ENCODE measurements around the gene RAI1.
A peak's percentile ranks its signal among the peaks of the same experiment; 100 is the strongest.

The RAI1 gene

DNA sequence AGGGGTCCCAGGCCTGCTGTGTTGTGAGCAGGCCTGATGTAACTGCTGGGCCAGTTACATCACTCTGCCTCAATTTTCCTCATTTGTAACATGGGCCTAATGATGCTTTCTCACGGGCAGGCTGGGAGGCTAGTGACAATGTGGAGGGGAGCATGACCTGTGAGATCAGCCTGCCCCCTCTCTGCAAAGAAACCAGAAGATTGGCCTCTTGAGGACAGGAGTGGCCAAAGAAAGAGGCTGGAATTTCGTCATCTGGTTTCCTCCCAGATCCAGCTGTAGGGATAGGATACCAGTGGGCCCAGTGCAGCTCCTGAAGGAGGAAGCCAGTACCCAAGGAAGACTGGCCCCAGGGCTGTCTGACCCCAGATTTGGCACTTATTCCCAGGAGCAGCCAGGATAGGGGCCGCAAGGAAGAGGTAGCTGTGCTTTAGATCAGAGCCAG, 156.1 kb downstream of the RAI1 start:
- DNase-seq = no peak

- no peak for DNase-seq
These were observed 157.0 kb downstream of the RAI1 start for GRCh38 chr17:17837966-17838962.

- DNase-seq = peak; percentile 55
These were observed 158.8 kb downstream of the RAI1 start for GRCh38 chr17:17839791-17840707.

- DNase-seq = no peak
These were observed 159.7 kb downstream of the RAI1 start for GRCh38 chr17:17840751-17841591.

GRCh38 chr17:17841601-17842025, 160.4 kb downstream of the RAI1 start:
- DNase-seq = peak; percentile 28

- no peak for DNase-seq
These were observed 161.0 kb downstream of the RAI1 start for GRCh38 chr17:17842111-17842876.

GRCh38 chr17:17843096-17843495, 161.8 kb downstream of the RAI1 start:
- DNase-seq = no peak

- no peak for DNase-seq
These were observed 162.8 kb downstream of the RAI1 start for GRCh38 chr17:17844079-17844478.

- DNase-seq = no peak
These were observed 163.2 kb downstream of the RAI1 start for GRCh38 chr17:17844500-17844899.

- DNase-seq = no peak
These were observed 164.0 kb downstream of the RAI1 start for GRCh38 chr17:17845046-17845775.

- no peak for DNase-seq
These were observed 164.7 kb downstream of the RAI1 start for GRCh38 chr17:17846003-17846402.

DNA sequence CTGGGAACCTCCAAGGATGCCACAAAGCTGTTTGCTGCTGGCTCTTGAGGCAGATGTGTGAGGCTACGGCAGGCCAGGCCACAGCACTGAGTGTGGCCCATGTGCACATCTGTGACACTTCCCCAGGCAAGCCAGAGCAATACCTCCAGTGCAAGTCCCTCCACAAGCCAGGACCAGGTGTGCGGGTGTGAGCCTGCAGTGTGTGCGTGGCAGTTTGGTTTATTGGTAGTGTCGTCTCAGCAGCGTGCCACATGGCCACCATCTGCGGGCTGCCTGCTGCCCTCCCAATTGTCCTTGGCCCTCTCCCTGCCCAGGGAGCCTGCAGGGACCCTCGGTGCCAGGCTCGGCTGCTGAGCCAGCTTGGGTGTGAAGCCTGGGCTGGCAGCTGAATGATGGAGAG, 165.4 kb downstream of the RAI1 start:
- no peak for DNase-seq

GRCh38 chr17:17847118-17847689, 165.9 kb downstream of the RAI1 start:
- DNase-seq = no peak

GRCh38 chr17:17847726-17848125, 166.5 kb downstream of the RAI1 start:
- DNase-seq = no peak

DNA sequence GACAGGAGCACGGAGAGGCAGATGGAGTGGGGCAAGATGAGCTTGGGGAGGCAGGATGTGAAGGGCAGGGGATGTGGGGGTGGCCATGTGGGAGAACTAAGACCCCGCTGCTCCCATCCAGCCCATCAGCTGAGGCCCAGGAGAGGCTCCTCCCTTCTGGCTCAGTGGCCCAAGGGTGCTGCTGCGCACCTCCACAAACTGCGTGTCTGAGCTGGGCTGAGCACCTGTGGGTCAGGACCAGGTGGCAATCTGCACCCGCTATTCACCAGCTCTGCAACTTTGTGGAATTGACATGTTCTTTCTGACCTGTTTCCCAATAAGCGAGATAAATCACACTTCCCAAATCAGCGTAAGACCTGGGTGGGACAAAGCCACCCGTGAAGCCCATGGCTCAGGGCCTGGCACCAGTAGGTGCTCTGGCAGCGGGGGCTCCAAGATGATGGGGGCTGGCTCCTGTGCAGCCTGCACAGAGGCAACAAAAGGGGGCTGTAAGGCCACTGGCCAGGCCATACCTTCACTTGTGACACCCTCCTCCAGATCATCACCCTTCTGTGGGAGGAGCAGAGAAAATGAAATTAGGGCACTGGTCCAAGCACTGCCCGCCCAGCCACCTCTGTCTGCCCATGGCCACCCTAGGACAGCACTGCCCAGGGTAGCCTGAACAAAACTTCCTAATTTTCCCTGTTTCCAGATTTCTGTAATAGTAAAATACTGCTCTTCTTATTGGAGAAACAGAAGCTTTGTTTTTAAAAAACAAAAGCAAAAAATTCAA, 167.2 kb downstream of the RAI1 start:
- DNase-seq = no peak

DNA sequence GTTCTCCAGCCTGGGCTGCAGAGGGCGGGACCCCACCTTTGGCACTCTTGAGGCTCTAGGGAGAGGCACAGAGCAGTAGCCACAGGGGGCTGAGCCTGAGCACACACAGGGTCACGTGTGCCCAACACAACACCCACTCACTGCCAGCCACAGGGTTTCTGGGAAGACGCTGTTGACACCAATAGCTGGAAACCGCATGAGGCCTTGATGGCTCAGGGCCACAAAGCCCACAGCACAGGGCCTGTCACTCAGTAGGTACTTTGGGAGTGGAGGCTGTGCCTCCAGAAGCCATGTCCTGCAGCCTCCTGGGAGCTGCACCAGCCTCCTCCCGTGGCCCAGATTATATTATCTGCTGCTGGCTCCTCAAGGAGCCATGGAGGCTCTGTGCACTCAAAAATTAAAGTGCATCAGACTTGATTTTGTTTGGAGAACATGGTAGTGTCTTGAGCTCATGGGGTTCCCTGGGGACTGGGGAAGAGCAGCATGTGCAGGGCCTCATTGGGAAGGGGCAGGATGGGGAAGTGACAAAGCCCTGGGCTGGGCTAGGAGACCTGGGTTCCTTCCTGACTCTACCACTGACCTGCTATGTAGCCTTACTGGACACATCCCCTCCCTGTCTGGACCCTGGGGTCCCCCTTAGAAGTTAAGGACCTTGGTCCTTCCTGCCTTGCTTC, 168.0 kb downstream of the RAI1 start:
- no peak for DNase-seq

DNA sequence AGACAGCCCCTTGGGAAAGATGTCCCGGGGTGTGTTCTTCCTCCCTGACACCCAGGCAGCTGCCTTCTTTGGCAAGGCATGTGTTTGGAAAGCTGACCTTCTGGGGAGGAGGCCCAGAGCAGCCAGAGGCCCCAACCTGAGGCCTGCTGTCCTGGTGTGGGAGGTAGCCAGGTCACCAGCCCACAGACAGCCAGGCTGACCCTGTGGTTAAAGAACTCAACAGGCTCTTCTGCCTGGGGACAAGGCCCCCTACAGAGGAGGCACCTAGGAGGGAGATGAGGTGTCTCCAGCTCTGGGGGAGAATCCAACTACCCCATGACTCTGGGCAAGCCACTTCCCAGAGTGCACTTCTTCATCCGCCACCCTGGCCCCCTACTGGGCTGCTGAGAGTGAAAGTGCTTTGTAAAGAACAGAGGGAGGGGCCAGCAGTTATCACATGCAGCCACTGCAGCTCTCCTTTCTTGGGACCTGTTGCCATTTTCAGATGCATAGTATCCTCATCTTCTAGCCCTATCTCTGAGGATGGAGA, 168.7 kb downstream of the RAI1 start:
- no peak for DNase-seq

DNA sequence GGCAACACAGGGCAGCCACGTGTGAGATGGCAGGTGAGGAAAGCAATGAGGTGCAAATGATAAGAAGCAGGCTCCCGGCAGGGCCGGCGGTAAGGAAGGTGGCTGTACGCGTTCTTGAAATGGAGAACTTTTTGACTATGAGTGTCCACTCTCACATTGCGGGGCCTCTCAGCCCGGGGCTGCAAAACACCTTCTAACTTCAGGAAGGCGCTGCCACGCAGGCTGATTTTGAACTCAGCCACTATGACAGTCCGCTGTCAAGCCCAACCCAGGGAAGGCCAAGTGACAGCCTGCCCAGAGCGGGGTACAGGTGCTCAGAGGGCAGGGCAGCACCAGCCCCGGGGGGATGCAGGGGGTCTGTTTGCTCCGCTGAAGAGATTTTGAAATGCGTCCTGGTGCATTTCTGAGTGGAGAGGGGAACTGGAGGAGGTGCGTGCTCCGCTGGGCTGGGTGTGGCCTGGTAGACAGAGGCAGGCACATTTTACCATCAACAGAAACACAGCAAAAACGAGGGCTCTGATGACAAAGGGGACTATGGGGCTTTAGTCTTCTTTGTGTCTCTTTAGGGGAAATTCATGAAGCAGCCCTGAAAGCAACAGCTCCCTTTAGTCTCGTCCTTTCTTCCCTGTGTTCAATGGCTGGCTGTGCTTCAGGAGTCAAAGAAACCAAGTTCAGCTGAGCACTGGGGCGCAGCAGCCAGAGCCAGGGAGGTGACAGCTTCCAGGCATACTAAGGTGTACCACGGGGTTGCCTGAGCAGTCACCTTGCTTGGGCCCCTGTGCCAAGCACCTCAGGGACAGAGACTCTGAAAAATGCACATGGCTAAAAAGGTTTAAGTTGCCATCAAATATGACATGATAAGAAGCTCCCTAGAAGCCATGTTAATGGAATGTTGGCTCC, 170.1 kb downstream of the RAI1 start:
- DNase-seq = no peak
